Activated CD8-positive, alpha-beta T cell treated with anti-CD3 and anti-CD28 coated beads, Interleukin-2, amount 10 ng/mL, durations not matched to agents 7 days and 5 days (primary cell): Measurements from ENCODE around the gene CDK14. TPM values are rescaled to one million over a fixed set of nuclear protein-coding genes. Genes with fewer than 3 reads are reported as not detected.
"Not testable (repeated sequence)": the region's sequence is repeated elsewhere in the genome, so short reads cannot be mapped to it uniquely, and the experiment has no call there.

Experiments
- ATAC-seq: fragments of 150-1000 bp; cut with Tn5 transposase; one replicate; pipeline ENCODE4 v1.10.0; 2021; ENCODE audit warnings: moderate library complexity
- CTCF ChIA-PET: fragments of 350-600 bp; sonication (Branson Sonifier 250); formaldehyde crosslinking; loops from one replicate; lab custom pipeline; 2021; ENCODE audit warnings: antibody characterized with exemption; lab: Charles Lee
- POLR2A ChIA-PET: fragments of 350-600 bp; sonication (Branson Sonifier 250); formaldehyde crosslinking; loops from one replicate; lab custom pipeline; 2021; ENCODE audit warnings: antibody characterized with exemption; lab: Charles Lee
- DNase-seq: peaks from one replicate; pipeline ENCODE4 v3.0.0-alpha.2; 2020
- H3K27ac Mint-ChIP-seq: one replicate; pipeline ENCODE4 v1.8.0; 2021; ENCODE audit warnings: mild to moderate bottlenecking, mixed read lengths
- H3K27me3 Mint-ChIP-seq: one replicate; pipeline ENCODE4 v1.8.0; 2021; ENCODE audit warnings: low read depth, mixed read lengths
- H3K36me3 Mint-ChIP-seq: one replicate; pipeline ENCODE4 v1.8.0; 2021; ENCODE audit warnings: low read depth, mixed read lengths
- H3K4me1 Mint-ChIP-seq: one replicate; pipeline ENCODE4 v1.8.0; 2021; ENCODE audit warnings: low read depth, mixed read lengths
- H3K4me3 Mint-ChIP-seq: one replicate; pipeline ENCODE4 v1.8.0; 2021; ENCODE audit warnings: mild to moderate bottlenecking, mixed read lengths
- H3K9me3 Mint-ChIP-seq: one replicate; pipeline ENCODE4 v1.8.0; 2022; ENCODE audit warnings: mixed read lengths; ENCODE audit not compliant: insufficient read depth
- total RNA-seq, 2 experiments: library from RNA; stranded (reverse); gene quantifications; one replicate each; pipeline ENCODE4 v1.2.3, GENCODE V29; 2021

Gene CDK14
- total RNA-seq, 2 experiments from 2014 or later: not detected

DNA sequence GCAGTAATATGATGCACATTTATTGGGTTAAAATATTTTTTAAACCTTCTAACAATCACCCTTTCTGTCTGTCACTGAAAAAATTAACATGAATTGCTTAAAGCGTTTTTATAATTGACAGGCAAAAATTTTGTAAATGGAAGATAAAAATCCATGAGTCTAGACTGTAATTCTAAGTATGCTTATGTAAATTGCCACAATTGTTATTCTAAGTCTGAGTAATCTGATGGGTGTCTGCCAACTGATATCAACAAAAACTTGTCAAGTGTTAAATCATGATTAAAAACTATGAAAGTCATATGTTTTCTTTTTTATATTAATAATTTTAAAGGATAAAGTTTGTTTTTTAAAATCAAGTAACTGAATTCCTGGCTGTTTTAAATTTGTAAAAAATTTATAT lies 208.2 kb downstream of the CDK14 start:
- Mint-ChIP-seq H3K4me3 (no peak overlapping the region), H3K4me1 (no peaks in the 10 kb centered on the region), H3K27me3 (no peaks in the 10 kb centered on the region), H3K27ac (no peak overlapping the region), H3K36me3 (no peaks in the 10 kb centered on the region), H3K9me3 (no peaks in the 10 kb centered on the region)
- no peak for DNase-seq
- no peak for ATAC-seq
- ChIA-PET CTCF (no interaction called here), POLR2A (no interaction called here)

- ATAC-seq, DNase-seq, CTCF ChIA-PET, POLR2A ChIA-PET, H3K27me3 Mint-ChIP-seq, H3K36me3 Mint-ChIP-seq, H3K27ac Mint-ChIP-seq, H3K4me1 Mint-ChIP-seq, H3K9me3 Mint-ChIP-seq, H3K4me3 Mint-ChIP-seq: not testable (repeated sequence)
Measured at GRCh38 chr7:90815552-90815951, 219.4 kb downstream of the CDK14 start.

DNA sequence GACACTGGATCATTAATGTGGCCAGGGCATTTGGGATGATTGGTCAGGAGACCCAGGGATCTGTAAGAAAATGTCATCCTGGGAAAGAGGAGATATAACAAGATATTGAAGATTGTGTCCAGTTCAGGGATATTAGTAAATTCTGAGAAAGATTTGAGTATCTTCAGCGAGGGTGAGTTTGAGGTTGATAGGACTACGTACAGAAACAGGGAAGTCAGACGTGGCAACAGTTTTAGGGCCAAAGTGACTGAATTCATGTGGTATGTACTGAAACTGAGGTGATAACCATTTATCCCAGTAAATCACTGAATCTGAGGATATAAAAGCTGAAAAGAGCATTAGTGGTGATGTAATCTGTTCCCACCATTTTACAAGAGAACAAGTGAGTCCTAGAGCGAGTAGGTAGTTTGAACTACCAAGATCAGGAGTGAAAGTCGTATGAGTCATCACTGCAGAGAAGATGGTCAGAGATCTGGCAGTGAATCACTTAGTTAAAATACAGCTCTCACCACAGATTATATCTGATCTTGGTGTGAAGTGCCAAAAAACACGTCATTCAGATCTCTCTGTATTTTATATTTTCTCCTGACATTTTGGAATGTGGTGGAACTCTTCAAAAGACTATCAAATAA lies 220.5 kb downstream of the CDK14 start:
- CTCF ChIA-PET: no interaction called here
- H3K9me3 Mint-ChIP-seq: peaks cover 8% of the 10 kb centered on the region
- H3K36me3 Mint-ChIP-seq: no peaks in the 10 kb centered on the region
- no peak overlapping the region for H3K27ac Mint-ChIP-seq
- ATAC-seq: no peak
- POLR2A ChIA-PET: no interaction called here
- H3K4me1 Mint-ChIP-seq: no peaks in the 10 kb centered on the region
- no peak for DNase-seq
- no peaks in the 10 kb centered on the region for H3K27me3 Mint-ChIP-seq
- no peak overlapping the region for H3K4me3 Mint-ChIP-seq

- DNase-seq: no peak
- Mint-ChIP-seq H3K4me1 (no peaks in the 10 kb centered on the region), H3K27me3 (no peaks in the 10 kb centered on the region), H3K9me3 (peaks cover 8% of the 10 kb centered on the region), H3K36me3 (no peaks in the 10 kb centered on the region), H3K27ac (no peak overlapping the region), H3K4me3 (no peak overlapping the region)
- ATAC-seq: no peak
- CTCF ChIA-PET: no interaction called here
- POLR2A ChIA-PET: no interaction called here
Measured at GRCh38 chr7:90817151-90817550, 221.0 kb downstream of the CDK14 start.

DNA sequence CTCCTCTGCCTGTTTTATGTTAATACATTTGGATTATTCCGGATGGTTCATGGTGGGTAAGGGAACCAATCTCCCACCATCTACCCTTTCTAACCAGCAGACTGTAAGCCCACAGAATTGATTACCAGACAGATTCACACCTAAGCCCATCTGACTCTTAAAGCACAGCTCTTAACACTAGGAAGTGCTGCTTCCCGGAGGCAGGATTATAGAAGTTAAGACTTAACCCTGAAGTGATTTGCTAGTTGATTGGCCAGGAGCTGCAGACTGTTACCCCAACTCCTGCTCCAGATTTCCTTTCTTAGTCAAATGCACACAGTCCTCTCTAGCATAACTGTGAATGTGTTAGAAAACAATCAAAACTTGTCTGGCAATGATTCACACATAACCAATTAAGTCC lies 221.7 kb downstream of the CDK14 start:
- ATAC-seq (no peak), DNase-seq (no peak)
- Mint-ChIP-seq H3K27ac (no peak overlapping the region), H3K4me3 (no peak overlapping the region), H3K27me3 (no peaks in the 10 kb centered on the region), H3K36me3 (no peaks in the 10 kb centered on the region), H3K4me1 (no peaks in the 10 kb centered on the region), H3K9me3 (peaks cover 8% of the 10 kb centered on the region)
- ChIA-PET CTCF (no interaction called here), POLR2A (no interaction called here)

GRCh38 chr7:90818341-90818740 lies 222.2 kb downstream of the CDK14 start:
- POLR2A ChIA-PET: no interaction called here
- no peaks in the 10 kb centered on the region for H3K36me3 Mint-ChIP-seq

DNA sequence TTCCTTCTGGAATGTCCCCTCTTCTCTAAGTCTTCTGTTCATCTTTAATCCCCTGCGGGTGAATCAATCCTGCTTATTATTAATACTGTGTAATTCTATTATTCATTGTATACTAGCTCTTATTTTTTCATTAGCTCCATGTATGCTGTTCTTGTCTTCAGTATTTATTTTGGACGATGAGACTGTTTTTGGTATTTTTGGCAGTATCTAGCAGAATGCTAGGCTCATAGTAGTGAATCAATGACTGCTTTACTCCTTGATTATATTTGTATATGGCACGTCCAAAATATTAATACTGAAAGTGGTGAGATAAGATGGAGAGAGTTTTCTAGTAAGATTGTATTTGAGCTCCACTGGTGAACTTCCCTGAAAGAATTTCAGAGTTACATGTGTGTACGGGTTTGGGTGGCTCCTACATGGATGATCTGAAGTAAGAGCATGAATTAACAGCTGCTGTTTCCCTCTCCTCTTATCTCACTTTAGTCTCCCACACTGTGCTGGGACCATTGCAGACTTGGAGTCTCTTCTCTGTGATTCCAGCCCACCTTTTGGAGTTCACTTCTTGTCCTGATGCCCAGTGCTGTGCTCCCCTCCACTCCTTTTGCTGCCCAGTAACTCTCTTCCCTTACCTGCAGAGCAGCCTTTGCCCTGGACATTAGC lies 226.0 kb downstream of the CDK14 start:
- POLR2A ChIA-PET: no interaction called here
- H3K27ac Mint-ChIP-seq: no peak overlapping the region
- ATAC-seq: no peak
- no peak for DNase-seq
- H3K27me3 Mint-ChIP-seq: no peaks in the 10 kb centered on the region
- H3K36me3 Mint-ChIP-seq: no peaks in the 10 kb centered on the region
- no peaks in the 10 kb centered on the region for H3K9me3 Mint-ChIP-seq
- CTCF ChIA-PET: no interaction called here
- H3K4me3 Mint-ChIP-seq: no peak overlapping the region
- H3K4me1 Mint-ChIP-seq: no peaks in the 10 kb centered on the region

More at GRCh38 chr7:90818341-90818740, 222.2 kb downstream of the CDK14 start:
- Mint-ChIP-seq H3K27ac (no peak overlapping the region), H3K9me3 (peaks cover 8% of the 10 kb centered on the region), H3K4me1 (no peaks in the 10 kb centered on the region), H3K4me3 (no peak overlapping the region), H3K27me3 (no peaks in the 10 kb centered on the region)
- CTCF ChIA-PET: no interaction called here
- DNase-seq: no peak
- ATAC-seq: no peak

DNA sequence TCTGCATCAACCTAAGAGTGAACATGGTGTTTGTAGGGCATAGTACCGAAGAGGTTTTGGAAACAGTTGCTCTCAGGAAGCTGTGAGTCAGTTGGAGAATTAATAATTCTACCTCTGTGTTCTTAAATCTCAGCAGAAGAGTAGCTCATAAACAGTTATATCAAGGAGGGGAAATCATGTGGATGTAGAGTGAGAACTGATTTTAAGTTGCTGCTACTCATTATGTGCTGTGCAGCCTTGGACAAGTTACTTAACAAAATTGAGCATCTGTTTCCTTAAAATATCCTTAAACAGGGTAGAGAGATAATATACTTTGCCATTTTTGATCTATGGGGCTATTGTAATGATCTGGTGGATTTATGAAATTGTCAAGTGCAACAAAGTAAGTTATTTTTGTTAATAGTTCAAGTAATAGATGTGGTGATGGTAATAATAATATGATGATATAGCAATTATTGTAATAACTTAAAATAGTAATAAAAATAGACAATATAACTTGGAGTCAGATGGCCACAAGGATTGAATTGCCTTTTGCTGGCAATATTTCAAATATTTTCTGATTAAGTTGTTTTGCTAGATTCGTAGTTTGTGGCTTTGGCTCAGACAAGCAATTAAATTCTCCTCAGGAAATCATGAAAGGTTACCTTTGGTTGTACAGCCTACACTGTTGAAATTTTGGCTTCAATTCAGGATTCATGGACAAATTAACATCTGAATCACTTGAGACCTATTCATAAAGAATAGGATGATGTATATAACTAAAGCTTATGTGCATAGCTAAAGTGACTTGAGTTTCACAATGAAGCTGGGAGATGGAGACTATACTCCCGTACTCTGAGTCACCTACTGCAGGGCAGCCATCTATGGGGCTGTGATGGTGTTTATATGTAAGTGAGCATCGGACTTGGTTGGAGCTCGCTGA lies 228.5 kb downstream of the CDK14 start:
- Mint-ChIP-seq H3K36me3 (no peaks in the 10 kb centered on the region), H3K9me3 (no peaks in the 10 kb centered on the region), H3K4me1 (no peaks in the 10 kb centered on the region), H3K27ac (no peak overlapping the region), H3K27me3 (no peaks in the 10 kb centered on the region), H3K4me3 (no peak overlapping the region)
- DNase-seq: no peak
- CTCF ChIA-PET: no interaction called here
- no peak for ATAC-seq
- POLR2A ChIA-PET: no interaction called here

GRCh38 chr7:90825779-90826178 lies 229.7 kb downstream of the CDK14 start:
- POLR2A ChIA-PET: no interaction called here
- no peaks in the 10 kb centered on the region for H3K9me3 Mint-ChIP-seq
- ATAC-seq: no peak

GRCh38 chr7:90828601-90829000 lies 232.5 kb downstream of the CDK14 start:
- CTCF ChIA-PET: no interaction called here
- no peak for ATAC-seq
- POLR2A ChIA-PET: no interaction called here
- no peaks in the 10 kb centered on the region for H3K9me3 Mint-ChIP-seq
- H3K4me3 Mint-ChIP-seq: no peak overlapping the region
- DNase-seq: no peak
- H3K27me3 Mint-ChIP-seq: no peaks in the 10 kb centered on the region
- no peaks in the 10 kb centered on the region for H3K36me3 Mint-ChIP-seq
- no peak overlapping the region for H3K27ac Mint-ChIP-seq
- no peaks in the 10 kb centered on the region for H3K4me1 Mint-ChIP-seq

More at GRCh38 chr7:90825779-90826178, 229.7 kb downstream of the CDK14 start:
- no peak for DNase-seq
- H3K4me1 Mint-ChIP-seq: no peaks in the 10 kb centered on the region
- H3K4me3 Mint-ChIP-seq: no peak overlapping the region
- CTCF ChIA-PET: no interaction called here
- H3K36me3 Mint-ChIP-seq: no peaks in the 10 kb centered on the region
- H3K27me3 Mint-ChIP-seq: no peaks in the 10 kb centered on the region
- H3K27ac Mint-ChIP-seq: no peak overlapping the region

- Mint-ChIP-seq H3K27me3 (no peaks in the 10 kb centered on the region), H3K9me3 (no peaks in the 10 kb centered on the region), H3K36me3 (no peaks in the 10 kb centered on the region), H3K27ac (no peak overlapping the region), H3K4me3 (no peak overlapping the region), H3K4me1 (no peaks in the 10 kb centered on the region)
- ATAC-seq (no peak), DNase-seq (no peak)
- CTCF ChIA-PET: no interaction called here
- POLR2A ChIA-PET: no interaction called here
Measured at GRCh38 chr7:90830308-90830707, 234.2 kb downstream of the CDK14 start.

GRCh38 chr7:90832726-90833125 lies 236.6 kb downstream of the CDK14 start:
- Mint-ChIP-seq H3K27me3 (no peaks in the 10 kb centered on the region), H3K4me1 (no peaks in the 10 kb centered on the region), H3K36me3 (no peaks in the 10 kb centered on the region), H3K4me3 (no peak overlapping the region), H3K27ac (no peak overlapping the region), H3K9me3 (no peaks in the 10 kb centered on the region)
- DNase-seq (no peak), ATAC-seq (no peak)
- CTCF ChIA-PET: no interaction called here
- POLR2A ChIA-PET: no interaction called here
